OCI-LY3 (cell line): ENCODE data around the gene NBL1.
A peak's percentile ranks its signal among the peaks of the same experiment; 100 is the strongest.

Experiments used
- H2AFZ ChIP-seq: fragments of 200-600, 300-600 bp; shearing (Covaris generic); 2 replicates; pipeline ENCODE4 v1.6.0; 2014; ENCODE audit warnings: antibody characterized with exemption, low read depth, low read length
- H3K27ac ChIP-seq: fragments of 200-600, 300-600 bp; sonication (generic); 2 replicates; pipeline ENCODE4 v1.5.1; 2014; ENCODE audit warnings: mild to moderate bottlenecking, low read length, moderate library complexity, mixed read lengths
- H3K27me3 ChIP-seq: fragments of 200-600, 300-600 bp; sonication (generic); 2 replicates; pipeline ENCODE4 v1.6.1; 2014; ENCODE audit warnings: low read depth, low read length, mixed read lengths
- H3K36me3 ChIP-seq: fragments of 200-600, 300-600 bp; sonication (generic); replicated peaks from 2 replicates; pipeline ENCODE3; 2014; ENCODE audit warnings: low read depth, low read length, mixed read lengths
- H3K4me1 ChIP-seq: fragments of 300-600, 200-600 bp; sonication (generic); 2 replicates; pipeline ENCODE4 v1.6.1; 2014; ENCODE audit warnings: low read length, mixed read lengths
- H3K4me2 ChIP-seq: fragments of 200-600, 300-600 bp; sonication (generic); 2 replicates; pipeline ENCODE4 v1.6.1; 2014; ENCODE audit warnings: low read length, mixed read lengths
- H3K4me3 ChIP-seq: fragments of 300-600, 200-600 bp; sonication (generic); 2 replicates; pipeline ENCODE4 v1.5.1; 2014; ENCODE audit warnings: antibody characterized with exemption, mild to moderate bottlenecking, low read length, moderate library complexity
- H3K79me2 ChIP-seq: fragments of 300-600, 200-600 bp; shearing (Covaris generic); 2 replicates; pipeline ENCODE4 v1.6.1; 2014; ENCODE audit warnings: mild to moderate bottlenecking, low read length, mixed read lengths
- H3K9ac ChIP-seq: fragments of 300-600, 200-600 bp; shearing (Covaris generic); 2 replicates; pipeline ENCODE4 v1.6.0; 2014; ENCODE audit warnings: mild to moderate bottlenecking, low read length, moderate library complexity
- H3K9me3 ChIP-seq: fragments of 200-600, 300-600 bp; shearing (Covaris generic); 2 replicates; pipeline ENCODE4 v1.6.1; 2014; ENCODE audit warnings: low read length, mixed read lengths; ENCODE audit not compliant: insufficient read depth
- H4K20me1 ChIP-seq: fragments of 200-600, 300-600 bp; sonication (generic); 2 replicates; pipeline ENCODE4 v1.6.1; 2016; ENCODE audit warnings: low read length, mixed read lengths; ENCODE audit not compliant: insufficient read depth
- EZH2phosphoT487 ChIP-seq: fragments of 200-600 bp; shearing (Covaris generic); IDR thresholded peaks from 2 replicates; pipeline ENCODE4 v1.6.1; 2018; ENCODE audit warnings: antibody characterized with exemption, mixed run types, low read depth
- TF ChIP-seq, protein P1 (sequence below): fragments of 200-600, 300-600 bp; sonication (generic); IDR thresholded peaks from 2 replicates; pipeline ENCODE4 v1.5.1; 2014; ENCODE audit warnings: antibody characterized with exemption, low read length, low read depth

Gene NBL1

DNA sequence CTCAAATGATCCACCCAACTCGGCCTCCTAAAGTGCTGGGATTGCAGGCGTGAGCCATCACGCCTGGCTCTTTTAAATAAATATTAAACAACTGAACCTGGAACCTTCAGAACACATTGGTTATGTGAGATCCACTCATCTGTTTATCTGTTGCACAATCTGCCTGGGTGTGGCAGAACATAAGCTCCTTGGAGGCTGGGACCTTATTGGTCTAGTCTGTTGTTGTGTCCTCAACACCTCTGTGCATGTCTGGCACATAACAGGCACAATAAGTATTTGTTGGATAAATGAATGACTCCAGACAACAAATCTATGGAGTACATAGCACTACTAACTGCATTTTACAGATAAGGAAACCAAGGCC is 4.1 kb upstream of the NBL1 start:
- Histone ChIP-seq H3K27me3 (0 out of 2 replicates have a peak, but pooled peaks cover 3% of the 10 kb centered on the region), H3K4me3 (no peak overlapping the region), H3K4me2 (no peak overlapping the region), H4K20me1 (no peaks in the 10 kb centered on the region), H3K4me1 (no peaks in the 10 kb centered on the region), H3K9ac (no peak overlapping the region), H3K27ac (no peak overlapping the region), H3K9me3 (no peaks in the 10 kb centered on the region), H2AFZ (no peak overlapping the region), H3K36me3 (no peaks in the 10 kb centered on the region), H3K79me2 (no peaks in the 10 kb centered on the region)
- no peak for TF ChIP-seq EZH2phosphoT487
- TF ChIP-seq, protein P1, sequence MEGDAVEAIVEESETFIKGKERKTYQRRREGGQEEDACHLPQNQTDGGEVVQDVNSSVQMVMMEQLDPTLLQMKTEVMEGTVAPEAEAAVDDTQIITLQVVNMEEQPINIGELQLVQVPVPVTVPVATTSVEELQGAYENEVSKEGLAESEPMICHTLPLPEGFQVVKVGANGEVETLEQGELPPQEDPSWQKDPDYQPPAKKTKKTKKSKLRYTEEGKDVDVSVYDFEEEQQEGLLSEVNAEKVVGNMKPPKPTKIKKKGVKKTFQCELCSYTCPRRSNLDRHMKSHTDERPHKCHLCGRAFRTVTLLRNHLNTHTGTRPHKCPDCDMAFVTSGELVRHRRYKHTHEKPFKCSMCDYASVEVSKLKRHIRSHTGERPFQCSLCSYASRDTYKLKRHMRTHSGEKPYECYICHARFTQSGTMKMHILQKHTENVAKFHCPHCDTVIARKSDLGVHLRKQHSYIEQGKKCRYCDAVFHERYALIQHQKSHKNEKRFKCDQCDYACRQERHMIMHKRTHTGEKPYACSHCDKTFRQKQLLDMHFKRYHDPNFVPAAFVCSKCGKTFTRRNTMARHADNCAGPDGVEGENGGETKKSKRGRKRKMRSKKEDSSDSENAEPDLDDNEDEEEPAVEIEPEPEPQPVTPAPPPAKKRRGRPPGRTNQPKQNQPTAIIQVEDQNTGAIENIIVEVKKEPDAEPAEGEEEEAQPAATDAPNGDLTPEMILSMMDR: no peak

DNA sequence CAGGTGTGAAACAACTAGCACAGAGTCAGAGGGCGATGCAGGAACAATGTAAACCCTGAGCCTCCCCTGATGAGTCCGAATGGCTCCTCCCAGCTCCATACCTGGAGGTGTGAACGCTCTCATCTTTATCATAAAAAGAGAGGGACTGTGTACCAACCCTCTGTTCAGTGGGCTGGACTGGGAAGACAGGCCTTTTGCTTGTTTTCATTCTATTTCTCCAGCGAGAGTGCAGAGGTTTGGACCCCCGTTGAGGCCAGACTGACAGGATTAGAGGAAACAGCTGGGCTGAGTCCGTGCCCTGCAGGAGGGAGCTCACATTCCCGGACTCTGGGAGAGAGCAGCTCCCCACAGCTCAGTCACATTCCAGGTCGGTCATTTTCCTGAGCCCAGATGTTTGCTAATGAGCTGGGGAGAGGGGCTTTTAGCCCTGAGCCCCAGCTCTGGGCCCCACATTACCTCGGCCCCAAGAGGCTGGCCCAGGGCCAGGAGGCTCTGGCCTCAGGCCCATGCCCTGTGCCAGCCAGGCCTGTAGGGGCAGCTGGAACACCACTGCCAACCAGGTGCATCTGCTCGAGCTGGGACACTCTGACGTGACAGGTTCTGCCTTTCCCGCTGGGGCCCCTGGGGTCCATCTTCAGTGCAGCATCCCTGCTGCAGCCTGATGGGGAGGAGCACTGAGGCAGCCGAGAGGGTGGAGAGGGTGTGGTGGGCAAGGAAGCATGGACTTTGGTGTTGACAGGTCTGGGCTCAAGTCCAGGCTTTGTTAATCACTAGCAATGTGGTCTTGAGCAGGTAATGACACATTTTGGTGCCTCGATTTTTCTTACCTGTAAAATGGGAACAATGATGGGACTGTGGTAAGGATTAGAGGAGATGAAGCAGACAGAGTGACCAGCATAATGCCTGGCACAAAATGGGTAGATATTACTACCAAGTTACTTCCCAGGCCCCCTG is 3.5 kb upstream of the NBL1 start:
- Histone ChIP-seq H3K27me3 (0 out of 2 replicates have a peak, but pooled peaks cover 3% of the 10 kb centered on the region), H3K9ac (no peak overlapping the region), H3K4me2 (no peak overlapping the region), H2AFZ (no peak overlapping the region), H3K79me2 (no peaks in the 10 kb centered on the region), H3K4me1 (no peaks in the 10 kb centered on the region), H3K4me3 (no peak overlapping the region), H3K27ac (no peak overlapping the region), H4K20me1 (no peaks in the 10 kb centered on the region), H3K9me3 (no peaks in the 10 kb centered on the region), H3K36me3 (no peaks in the 10 kb centered on the region)
- TF ChIP-seq EZH2phosphoT487: no peak
- TF ChIP-seq, protein P1: no peak

DNA sequence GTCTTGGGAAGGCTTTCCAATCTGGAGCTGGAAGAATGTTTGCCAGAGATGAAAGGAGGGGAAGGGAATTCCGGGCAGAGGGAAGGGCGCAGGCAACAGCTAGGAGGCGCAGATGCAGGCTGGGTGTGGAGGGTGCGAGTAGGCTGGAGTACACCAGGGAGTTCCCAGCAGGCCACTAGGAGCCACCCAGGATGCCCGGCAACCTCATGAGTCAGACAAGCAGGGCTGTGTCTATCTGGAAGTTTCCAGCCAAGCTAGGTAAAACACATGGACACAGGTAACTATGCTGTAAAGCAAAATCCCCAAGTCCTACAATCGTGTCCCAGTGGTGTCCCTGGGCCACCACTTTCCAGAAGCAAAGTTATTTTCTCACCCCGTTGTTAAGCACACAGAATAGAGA is 990 bp upstream of the NBL1 start:
- Histone ChIP-seq H2AFZ (no peak overlapping the region), H3K27ac (no peak overlapping the region), H3K4me2 (no peak overlapping the region), H3K9me3 (no peaks in the 10 kb centered on the region), H3K4me1 (no peaks in the 10 kb centered on the region), H4K20me1 (no peaks in the 10 kb centered on the region), H3K4me3 (no peak overlapping the region), H3K79me2 (no peaks in the 10 kb centered on the region), H3K27me3 (0 out of 2 replicates have a peak, but pooled peaks cover 3% of the 10 kb centered on the region), H3K9ac (no peak overlapping the region), H3K36me3 (no peaks in the 10 kb centered on the region)
- no peak for TF ChIP-seq EZH2phosphoT487
- TF ChIP-seq, protein P1: no peak

DNA sequence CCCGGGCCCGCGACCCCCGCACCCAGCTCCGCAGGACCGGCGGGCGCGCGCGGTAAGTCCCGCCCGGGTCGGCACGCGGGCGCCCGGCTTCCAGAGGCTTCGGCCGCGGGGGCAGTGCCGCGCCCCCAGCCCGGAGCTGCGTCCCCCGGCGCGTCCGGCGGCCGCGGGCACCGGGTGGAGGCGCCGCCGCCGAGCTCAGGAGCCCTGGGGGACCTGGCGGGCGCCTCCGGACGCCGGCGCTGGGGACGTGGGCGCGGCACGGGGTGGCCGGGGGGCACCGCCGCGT is 227 bp downstream of the NBL1 start:
- no peaks in the 10 kb centered on the region for H3K9me3 ChIP-seq
- peak overlapping the region; percentile 53 for H3K4me2 ChIP-seq
- H3K36me3 ChIP-seq: no peaks in the 10 kb centered on the region
- no peak overlapping the region for H2AFZ ChIP-seq
- H3K4me3 ChIP-seq: peak overlapping the region; percentile 64
- no peak overlapping the region for H3K9ac ChIP-seq
- 0 out of 2 replicates have a peak, but pooled peaks cover 3% of the 10 kb centered on the region for H3K27me3 ChIP-seq
- H3K27ac ChIP-seq: no peak overlapping the region
- H3K4me1 ChIP-seq: no peaks in the 10 kb centered on the region
- no peaks in the 10 kb centered on the region for H3K79me2 ChIP-seq
- no peaks in the 10 kb centered on the region for H4K20me1 ChIP-seq
- TF ChIP-seq, protein P1: no peak
- TF ChIP-seq EZH2phosphoT487: no peak
